Stimulated activated CD4-positive, alpha-beta T cell treated with anti-CD3 and anti-CD28 coated beads, Interleukin-12 subunit alpha, Interleukin-12 subunit beta, amount 100 ng/mL, for 4 hours (primary cell): ENCODE data around the gene SPEF2.

Source experiments
- DNase-seq: peaks from one replicate; pipeline ENCODE4 v3.0.0-alpha.2; 2020

SPEF2 gene

DNA sequence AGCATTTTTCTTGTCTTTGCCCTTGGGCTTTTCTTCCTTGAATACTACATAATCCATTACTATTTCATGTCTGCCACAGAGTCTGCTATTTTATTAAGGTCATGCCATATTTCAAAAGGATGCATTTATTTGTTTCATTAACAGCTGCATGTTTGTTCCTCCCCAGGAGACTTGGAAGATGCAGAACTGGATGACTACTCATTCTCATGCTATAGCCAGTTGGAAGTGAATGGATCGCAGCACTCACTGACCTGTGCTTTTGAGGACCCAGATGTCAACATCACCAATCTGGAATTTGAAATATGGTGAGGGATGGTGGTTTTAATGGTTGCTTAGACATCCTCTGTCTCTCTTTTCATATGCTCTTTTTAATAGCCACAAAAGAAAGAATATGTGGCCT, 243.0 kb downstream of the SPEF2 start:
- DNase-seq: no peak

DNA sequence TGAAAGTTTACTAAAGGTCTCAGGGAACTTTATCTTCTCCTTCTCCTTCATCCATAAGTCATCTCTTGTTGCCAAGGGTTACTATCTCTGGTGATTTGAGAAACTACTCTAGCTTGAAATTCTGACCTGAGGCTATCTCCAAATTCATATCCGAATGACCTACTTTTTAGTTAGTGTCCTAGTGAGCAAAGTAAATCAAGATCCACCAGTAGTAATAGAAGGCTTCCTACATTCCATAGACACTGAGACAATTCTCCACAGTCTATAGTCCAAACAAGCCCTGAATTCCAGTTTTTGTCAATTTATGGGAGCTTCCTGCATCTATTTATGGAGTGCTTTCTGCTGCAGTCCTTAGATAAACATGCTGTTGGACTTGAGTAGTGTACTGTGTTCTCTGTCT, 244.1 kb downstream of the SPEF2 start:
- no peak for DNase-seq

DNA sequence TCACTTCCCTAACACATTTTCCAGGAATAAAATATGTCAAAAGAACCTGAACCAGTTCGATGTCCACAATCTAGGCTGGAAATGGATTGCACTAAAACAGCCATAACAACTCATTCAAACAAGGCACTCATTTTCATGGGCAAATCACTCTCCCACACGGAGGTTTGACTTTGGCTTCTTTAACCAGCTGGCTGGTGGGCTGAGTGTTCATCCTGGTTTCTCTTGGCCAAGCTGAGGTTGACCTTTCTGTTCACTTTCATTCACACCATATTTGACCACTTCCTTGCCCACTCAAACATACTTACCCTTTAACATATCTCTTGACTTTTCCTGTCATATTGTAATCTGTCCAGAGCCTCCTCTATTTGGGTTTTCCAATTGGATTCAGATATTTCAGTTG, 244.5 kb downstream of the SPEF2 start:
- no peak for DNase-seq

DNA sequence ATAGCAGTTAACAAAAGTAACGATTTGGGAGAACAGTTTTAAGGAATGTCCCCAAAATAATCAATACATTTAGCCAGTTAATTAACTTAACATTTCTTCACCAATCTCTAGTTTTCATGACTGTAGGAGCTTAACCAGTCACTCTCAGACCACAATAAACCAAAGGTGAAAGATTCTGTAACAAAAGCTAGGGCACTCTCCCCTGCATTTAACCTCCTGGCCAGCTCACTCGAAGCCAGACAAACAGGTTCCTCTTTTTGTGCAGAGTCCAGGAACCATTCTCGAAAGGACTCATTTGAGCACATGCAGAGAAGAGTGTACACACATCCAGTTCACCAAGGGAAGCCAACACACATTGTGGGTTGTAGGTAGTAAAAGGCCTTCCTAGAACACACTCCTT, 245.5 kb downstream of the SPEF2 start:
- DNase-seq: no peak
